HS-27A (cell line): ENCODE measurements around the gene ESR1.

Experiments
- DNase-seq: peaks from one replicate; pipeline ENCODE4 v3.0.0-alpha.2; 2012; ENCODE audit warnings: low read depth, missing footprints

Gene ESR1

GRCh38 chr6:152173957-152174356 is 366.5 kb downstream of the ESR1 start:
- no peak for DNase-seq

DNA sequence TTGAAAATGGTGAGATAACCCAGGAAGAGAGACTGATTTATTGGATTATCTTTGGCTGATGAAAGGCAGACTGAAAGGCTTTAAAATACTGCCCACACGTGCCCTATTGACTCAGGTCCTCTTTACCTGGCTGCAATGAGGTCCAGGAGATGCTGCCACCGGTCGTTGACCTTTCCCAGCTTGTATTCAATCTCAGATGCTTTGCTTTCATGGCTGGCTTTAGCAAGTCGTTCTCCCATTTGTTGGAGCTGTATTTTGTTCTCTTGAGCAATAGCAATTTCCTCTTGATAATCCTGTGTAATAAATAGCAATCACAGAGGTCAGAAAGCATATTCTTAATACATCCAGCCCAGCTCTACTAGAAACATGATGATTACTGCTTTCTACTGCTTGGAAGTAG is 368.8 kb downstream of the ESR1 start:
- no peak for DNase-seq
